GM13977 (cell line): ENCODE data around the gene USB1.
A peak's percentile ranks its signal among the peaks of the same experiment; 100 is the strongest.

Experiments used
- DNase-seq: peaks from one replicate; pipeline ENCODE4 v3.0.0; 2012; ENCODE audit warnings: low spot score
- in situ Hi-C: fragments of 300-500 bp; cut with MboI; formaldehyde crosslinking; loops from one replicate; pipeline ENCODE4 v1.12.0; 2022; ENCODE audit warnings: low sequenced_read_pairs, low pct_unique_long_range_greater_than_20kb, mixed read lengths, inconsistent platforms; ENCODE audit not compliant: unreplicated experiment
- TF ChIP-seq, protein P1 (sequence below): IDR thresholded peaks from 2 replicates; pipeline ENCODE4 v1.5.1; 2012; ENCODE audit warnings: mild to moderate bottlenecking, control low read depth; ENCODE audit not compliant: insufficient read depth; ENCODE audit errors: extremely low read depth, missing control alignments

Gene USB1

GRCh38 chr16:58020628-58021521, 19.7 kb downstream of the USB1 start:
- in situ Hi-C loops, result loop anchor here (25.0 kb wide), 1 partner anchor 291 kb away; no protein-coding TSS in a partner anchor
- DNase-seq, result peak; percentile 79
- TF ChIP-seq, protein P1, sequence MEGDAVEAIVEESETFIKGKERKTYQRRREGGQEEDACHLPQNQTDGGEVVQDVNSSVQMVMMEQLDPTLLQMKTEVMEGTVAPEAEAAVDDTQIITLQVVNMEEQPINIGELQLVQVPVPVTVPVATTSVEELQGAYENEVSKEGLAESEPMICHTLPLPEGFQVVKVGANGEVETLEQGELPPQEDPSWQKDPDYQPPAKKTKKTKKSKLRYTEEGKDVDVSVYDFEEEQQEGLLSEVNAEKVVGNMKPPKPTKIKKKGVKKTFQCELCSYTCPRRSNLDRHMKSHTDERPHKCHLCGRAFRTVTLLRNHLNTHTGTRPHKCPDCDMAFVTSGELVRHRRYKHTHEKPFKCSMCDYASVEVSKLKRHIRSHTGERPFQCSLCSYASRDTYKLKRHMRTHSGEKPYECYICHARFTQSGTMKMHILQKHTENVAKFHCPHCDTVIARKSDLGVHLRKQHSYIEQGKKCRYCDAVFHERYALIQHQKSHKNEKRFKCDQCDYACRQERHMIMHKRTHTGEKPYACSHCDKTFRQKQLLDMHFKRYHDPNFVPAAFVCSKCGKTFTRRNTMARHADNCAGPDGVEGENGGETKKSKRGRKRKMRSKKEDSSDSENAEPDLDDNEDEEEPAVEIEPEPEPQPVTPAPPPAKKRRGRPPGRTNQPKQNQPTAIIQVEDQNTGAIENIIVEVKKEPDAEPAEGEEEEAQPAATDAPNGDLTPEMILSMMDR, result peak; percentile 88

DNA sequence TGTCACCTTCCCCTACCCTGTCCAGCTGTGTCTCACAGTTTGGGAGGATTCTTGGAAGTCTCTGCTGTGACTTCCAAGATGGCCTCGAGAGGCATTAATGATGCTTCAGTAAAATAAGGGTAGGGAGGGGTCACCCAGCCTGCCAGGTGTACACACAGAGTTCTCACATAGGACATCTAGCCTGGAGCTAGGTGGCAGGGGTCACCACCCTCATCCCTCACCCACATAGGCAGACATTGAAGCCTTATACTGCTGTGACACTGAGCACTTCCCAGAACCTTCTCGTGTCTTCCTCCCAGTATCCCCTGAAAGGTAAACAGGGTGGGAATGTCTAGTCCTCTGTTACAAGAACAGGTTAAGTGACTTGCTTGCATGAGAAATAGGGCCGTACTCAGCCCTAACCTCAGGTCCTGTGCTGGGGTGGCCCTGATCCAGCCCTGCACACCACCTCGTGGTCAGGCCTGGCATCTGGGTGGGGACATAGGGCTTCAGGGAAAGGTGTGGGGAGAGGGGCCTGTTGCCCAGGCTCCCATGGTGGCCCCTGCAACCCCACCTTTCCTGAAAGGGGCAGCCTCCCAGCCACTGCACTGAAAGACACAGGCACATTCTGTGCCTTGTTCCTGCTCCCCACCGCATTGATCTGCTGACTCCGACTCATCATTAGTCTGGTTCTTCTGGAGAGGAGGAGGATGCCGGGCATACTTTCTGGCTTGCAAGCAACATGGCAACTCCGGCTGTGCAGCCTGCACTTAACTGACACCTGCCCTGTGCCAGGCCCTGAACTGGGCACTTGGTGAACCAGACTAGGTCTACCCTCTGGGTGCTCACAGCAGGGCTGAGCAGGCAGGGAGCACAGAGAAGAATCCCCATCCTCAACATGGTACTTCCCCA, 20.7 kb downstream of the USB1 start:
- in situ Hi-C loops, result loop anchor here (25.0 kb wide), 1 partner anchor 290 kb away; no protein-coding TSS in a partner anchor
- TF ChIP-seq, protein P1, result no peak
- no peak for DNase-seq

- DNase-seq, result no peak
- TF ChIP-seq, protein P1, result no peak
- in situ Hi-C loops, result loop anchor here (25.0 kb wide), 1 partner anchor 290 kb away; no protein-coding TSS in a partner anchor
These were observed 21.6 kb downstream of the USB1 start for GRCh38 chr16:58022601-58023371.

DNA sequence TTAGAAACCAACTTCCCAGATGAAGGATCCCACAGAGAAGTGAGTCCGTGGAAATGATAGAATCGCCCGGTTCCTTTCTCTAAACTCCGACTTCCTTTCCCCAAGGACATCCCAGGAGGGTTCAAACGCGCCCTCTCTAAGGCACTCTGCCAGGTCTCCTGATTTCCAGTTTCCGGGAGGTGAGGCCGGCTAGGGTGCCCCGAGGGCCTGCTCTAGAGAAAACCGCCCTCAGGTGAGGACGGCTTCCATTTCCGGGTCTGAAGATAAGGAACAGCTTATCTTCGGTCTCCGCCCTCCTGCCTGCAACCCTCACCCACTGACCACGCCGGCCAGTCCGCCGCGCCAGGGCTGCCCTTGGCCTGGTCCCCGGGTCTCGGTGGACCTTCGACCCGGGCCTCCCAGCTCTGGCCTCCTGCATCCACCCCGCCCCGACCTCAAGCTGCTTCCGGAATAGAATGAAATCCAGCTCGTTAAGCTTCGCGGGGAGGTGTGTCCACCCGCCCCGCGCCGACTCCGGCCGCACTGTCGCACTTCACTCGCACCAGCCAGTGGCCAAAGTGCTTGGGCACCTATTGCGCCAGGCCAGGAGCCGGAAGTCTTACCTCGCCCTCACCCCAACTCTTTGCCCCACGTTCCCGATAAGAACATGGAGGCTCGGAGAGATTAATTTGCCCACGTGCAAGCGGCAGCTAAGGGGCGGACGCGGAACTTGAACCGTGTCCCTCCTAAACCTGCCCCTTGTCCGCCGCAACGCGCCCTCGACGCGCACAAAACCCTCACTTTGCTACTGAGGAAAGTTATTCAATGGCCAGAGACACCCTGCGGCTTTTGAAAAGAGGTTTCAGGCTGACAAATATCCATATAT, 23.5 kb downstream of the USB1 start:
- in situ Hi-C loops, result loop anchor here (25.0 kb wide), 1 partner anchor 288 kb away; no protein-coding TSS in a partner anchor
- TF ChIP-seq, protein P1, result no peak
- DNase-seq, result no peak

- peak; percentile 87 for DNase-seq
- TF ChIP-seq, protein P1, result no peak
These were observed 24.3 kb downstream of the USB1 start, which contains the start of gene MMP15 for GRCh38 chr16:58025351-58026138. TSS of gene MMP15 (plus strand) at chr16:58025754. CDS start at chr16:58026351, 597 bp downstream.

More at GRCh38 chr16:58025351-58026138, 24.3 kb downstream of the USB1 start, which contains the start of gene MMP15:
- in situ Hi-C loops, result no loop called here
